ENCODE results near the gene RNU1-2.
A peak's percentile ranks its signal among the peaks of the same experiment; 100 is the strongest.
"Not testable (repeated sequence)": the region's sequence is repeated elsewhere in the genome, so short reads cannot be mapped to it uniquely, and the experiment has no call there.

RNU1-2 gene

DNA sequence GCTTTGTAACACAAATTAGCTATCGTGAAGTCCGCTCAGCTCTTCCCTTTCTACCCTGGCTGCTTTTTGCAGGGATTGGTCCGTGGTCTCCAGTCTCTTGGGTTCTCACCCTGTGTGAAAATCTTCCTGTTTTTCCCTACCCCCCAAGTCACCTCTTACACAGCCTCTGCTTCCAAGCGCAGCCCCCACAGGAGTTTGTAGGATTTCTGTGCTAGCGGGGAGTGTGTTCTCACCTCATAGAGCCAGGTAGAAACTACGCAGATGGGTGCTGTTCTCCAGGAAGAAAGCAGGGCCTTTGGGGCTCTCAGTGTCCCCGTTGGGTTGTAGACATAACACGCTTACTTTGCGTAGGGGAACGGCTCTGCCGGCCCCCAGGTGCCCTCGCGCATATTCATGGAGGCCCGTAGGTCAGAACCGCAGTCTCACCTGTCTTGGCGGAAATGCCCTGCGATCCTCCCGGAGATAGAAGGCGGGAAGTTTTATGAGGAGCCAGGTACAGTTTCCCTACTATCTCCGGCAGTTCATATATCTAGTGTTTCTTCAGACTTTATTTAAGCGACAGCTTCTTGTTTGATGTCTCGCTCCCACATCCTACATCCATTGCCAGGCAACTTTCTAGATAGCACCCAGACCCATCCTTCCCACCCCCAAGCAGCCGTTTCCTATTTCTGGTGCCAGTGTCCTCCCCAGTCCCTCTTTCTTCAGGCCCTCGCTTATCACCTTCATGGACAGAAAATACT is 706 bp downstream of the RNU1-2 start:
- not testable (repeated sequence) for H3K79me2 ChIP-seq (ENCODE audit: low read length); H4K20me1 ChIP-seq (ENCODE audit: insufficient read depth, low read length); H3K4me1 ChIP-seq (ENCODE audit: low read length); H3K9me3 ChIP-seq (replicated peaks; ENCODE audit: insufficient read depth, low read length); H3K36me3 ChIP-seq (replicated peaks; ENCODE audit: insufficient read depth, low read length); H3K27me3 ChIP-seq (replicated peaks; ENCODE audit: insufficient read depth, low read length); H3K9me2 ChIP-seq (replicated peaks; ENCODE audit: insufficient read depth, low read length); H2AFZ ChIP-seq (ENCODE audit: low read length)
- peaks cover 20% of the 10 kb centered on the region for H3F3A ChIP-seq (ENCODE audit: insufficient read depth, low read length)
- H3K27ac ChIP-seq (ENCODE audit: low read length) = peak overlapping the region; percentile 79; the same call in 1 of the 2 replicates
- H3K4me2 ChIP-seq (ENCODE audit: low read depth, low read length) = peak overlapping the region; percentile 77
- H3K4me3 ChIP-seq (ENCODE audit: low read length) = peak overlapping the region; percentile 23; the same call in 1 of the 2 replicates
- DNase-seq = peak; percentile 96
- H3K9ac ChIP-seq (ENCODE audit: low read length) = peak overlapping the region; percentile 53; the same call in 1 of the 2 replicates

DNA sequence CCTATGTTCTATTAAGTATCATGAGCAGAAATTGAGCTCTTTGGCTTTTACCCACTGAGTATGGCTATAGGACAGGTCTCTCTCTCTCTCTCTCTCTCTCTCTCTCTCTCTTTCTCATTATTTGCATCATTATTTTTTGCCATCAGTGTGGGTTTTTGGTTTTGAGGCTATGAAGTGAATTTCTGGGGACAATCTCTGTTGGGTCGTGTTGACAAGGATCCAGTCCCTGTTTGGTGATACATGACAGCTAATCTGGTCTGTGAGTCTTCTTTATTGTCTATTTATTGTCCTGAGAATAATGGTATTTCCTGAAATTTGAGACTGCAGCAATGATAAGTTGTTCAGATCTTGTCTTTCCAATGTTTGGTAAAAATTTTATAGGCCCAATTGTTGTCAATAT is 1.9 kb downstream of the RNU1-2 start:
- not testable (repeated sequence) for H3K79me2 ChIP-seq (ENCODE audit: low read length); H3K4me3 ChIP-seq (ENCODE audit: low read length); H4K20me1 ChIP-seq (ENCODE audit: insufficient read depth, low read length); H3K27ac ChIP-seq (ENCODE audit: low read length); H2AFZ ChIP-seq (ENCODE audit: low read length); H3K9ac ChIP-seq (ENCODE audit: low read length); DNase-seq; H3K27me3 ChIP-seq (replicated peaks; ENCODE audit: insufficient read depth, low read length); H3K9me2 ChIP-seq (replicated peaks; ENCODE audit: insufficient read depth, low read length); H3K4me2 ChIP-seq (ENCODE audit: low read depth, low read length); H3K9me3 ChIP-seq (replicated peaks; ENCODE audit: insufficient read depth, low read length); H3K36me3 ChIP-seq (replicated peaks; ENCODE audit: insufficient read depth, low read length)
- peaks cover 20% of the 10 kb centered on the region for H3F3A ChIP-seq (ENCODE audit: insufficient read depth, low read length)
- peaks cover 14% of the 10 kb centered on the region for H3K4me1 ChIP-seq (ENCODE audit: low read length)

- Histone ChIP-seq H3K4me1 (ENCODE audit: low read length) (peaks cover 18% of the 10 kb centered on the region), H3F3A (ENCODE audit: insufficient read depth, low read length) (peaks cover 25% of the 10 kb centered on the region)
- H3K9ac ChIP-seq (ENCODE audit: low read length); H3K4me3 ChIP-seq (ENCODE audit: low read length); H3K36me3 ChIP-seq (replicated peaks; ENCODE audit: insufficient read depth, low read length); H3K27ac ChIP-seq (ENCODE audit: low read length); H3K4me2 ChIP-seq (ENCODE audit: low read depth, low read length); H3K9me2 ChIP-seq (replicated peaks; ENCODE audit: insufficient read depth, low read length); H3K27me3 ChIP-seq (replicated peaks; ENCODE audit: insufficient read depth, low read length); H2AFZ ChIP-seq (ENCODE audit: low read length); H3K79me2 ChIP-seq (ENCODE audit: low read length); H3K9me3 ChIP-seq (replicated peaks; ENCODE audit: insufficient read depth, low read length); DNase-seq; H4K20me1 ChIP-seq (ENCODE audit: insufficient read depth, low read length): not testable (repeated sequence)
Observed at GRCh38 chr1:16898298-16898697, 2.5 kb downstream of the RNU1-2 start.

- H3K9me2 ChIP-seq (replicated peaks; ENCODE audit: insufficient read depth, low read length); H3K4me2 ChIP-seq (ENCODE audit: low read depth, low read length); H3K79me2 ChIP-seq (ENCODE audit: low read length); H3K4me3 ChIP-seq (ENCODE audit: low read length); H2AFZ ChIP-seq (ENCODE audit: low read length); H3K36me3 ChIP-seq (replicated peaks; ENCODE audit: insufficient read depth, low read length); H4K20me1 ChIP-seq (ENCODE audit: insufficient read depth, low read length); DNase-seq; H3K27me3 ChIP-seq (replicated peaks; ENCODE audit: insufficient read depth, low read length); H3K9me3 ChIP-seq (replicated peaks; ENCODE audit: insufficient read depth, low read length); H3K9ac ChIP-seq (ENCODE audit: low read length); H3K27ac ChIP-seq (ENCODE audit: low read length): not testable (repeated sequence)
- Histone ChIP-seq H3F3A (ENCODE audit: insufficient read depth, low read length) (peaks cover 30% of the 10 kb centered on the region), H3K4me1 (ENCODE audit: low read length) (peaks cover 23% of the 10 kb centered on the region)
Observed at GRCh38 chr1:16899020-16899419, 3.2 kb downstream of the RNU1-2 start.

- Histone ChIP-seq H3K4me2 (ENCODE audit: low read depth, low read length) (peak overlapping the region; percentile 38; the same call in 1 of the 2 replicates), H3K4me1 (ENCODE audit: low read length) (peaks cover 27% of the 10 kb centered on the region), H3K27me3 (replicated peaks; ENCODE audit: insufficient read depth, low read length) (no peaks in the 10 kb centered on the region), H3F3A (ENCODE audit: insufficient read depth, low read length) (peaks cover 42% of the 10 kb centered on the region), H3K27ac (ENCODE audit: low read length) (peak overlapping the region; percentile 23; the same call in 1 of the 2 replicates), H2AFZ (ENCODE audit: low read length) (no peak overlapping the region), H3K4me3 (ENCODE audit: low read length) (no peak overlapping the region), H4K20me1 (ENCODE audit: insufficient read depth, low read length) (no peaks in the 10 kb centered on the region), H3K9me2 (replicated peaks; ENCODE audit: insufficient read depth, low read length) (no peaks in the 10 kb centered on the region), H3K36me3 (replicated peaks; ENCODE audit: insufficient read depth, low read length) (no peaks in the 10 kb centered on the region), H3K9ac (ENCODE audit: low read length) (peak overlapping the region; percentile 21; the same call in 1 of the 2 replicates), H3K9me3 (replicated peaks; ENCODE audit: insufficient read depth, low read length) (no peaks in the 10 kb centered on the region), H3K79me2 (ENCODE audit: low read length) (no peaks in the 10 kb centered on the region)
- TF ChIP-seq EZH2 (optimal IDR thresholded peaks at IDR 0.05; ENCODE audit: low read depth, low read length) (no peak), EZH2phosphoT487 (IDR thresholded peaks at IDR 0.05; ENCODE audit: low read length) (no peak)
- TF ChIP-seq, protein P1, sequence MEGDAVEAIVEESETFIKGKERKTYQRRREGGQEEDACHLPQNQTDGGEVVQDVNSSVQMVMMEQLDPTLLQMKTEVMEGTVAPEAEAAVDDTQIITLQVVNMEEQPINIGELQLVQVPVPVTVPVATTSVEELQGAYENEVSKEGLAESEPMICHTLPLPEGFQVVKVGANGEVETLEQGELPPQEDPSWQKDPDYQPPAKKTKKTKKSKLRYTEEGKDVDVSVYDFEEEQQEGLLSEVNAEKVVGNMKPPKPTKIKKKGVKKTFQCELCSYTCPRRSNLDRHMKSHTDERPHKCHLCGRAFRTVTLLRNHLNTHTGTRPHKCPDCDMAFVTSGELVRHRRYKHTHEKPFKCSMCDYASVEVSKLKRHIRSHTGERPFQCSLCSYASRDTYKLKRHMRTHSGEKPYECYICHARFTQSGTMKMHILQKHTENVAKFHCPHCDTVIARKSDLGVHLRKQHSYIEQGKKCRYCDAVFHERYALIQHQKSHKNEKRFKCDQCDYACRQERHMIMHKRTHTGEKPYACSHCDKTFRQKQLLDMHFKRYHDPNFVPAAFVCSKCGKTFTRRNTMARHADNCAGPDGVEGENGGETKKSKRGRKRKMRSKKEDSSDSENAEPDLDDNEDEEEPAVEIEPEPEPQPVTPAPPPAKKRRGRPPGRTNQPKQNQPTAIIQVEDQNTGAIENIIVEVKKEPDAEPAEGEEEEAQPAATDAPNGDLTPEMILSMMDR (IDR thresholded peaks at IDR 0.05; ENCODE audit: low read length) = peak; percentile 44
- no peak for DNase-seq
Observed at GRCh38 chr1:16900751-16901150, 5.0 kb downstream of the RNU1-2 start.

GRCh38 chr1:16901371-16901770 is 5.6 kb downstream of the RNU1-2 start:
- not testable (repeated sequence) for H4K20me1 ChIP-seq (ENCODE audit: insufficient read depth, low read length); H2AFZ ChIP-seq (ENCODE audit: low read length); H3K4me3 ChIP-seq (ENCODE audit: low read length)

More at GRCh38 chr1:16901371-16901770, 5.6 kb downstream of the RNU1-2 start:
- not testable (repeated sequence) for H3K36me3 ChIP-seq (replicated peaks; ENCODE audit: insufficient read depth, low read length); H3K79me2 ChIP-seq (ENCODE audit: low read length); H3K9me2 ChIP-seq (replicated peaks; ENCODE audit: insufficient read depth, low read length); H3K9me3 ChIP-seq (replicated peaks; ENCODE audit: insufficient read depth, low read length); DNase-seq; H3K27me3 ChIP-seq (replicated peaks; ENCODE audit: insufficient read depth, low read length)
- Histone ChIP-seq H3K9ac (ENCODE audit: low read length) (peak overlapping the region; percentile 21; the same call in 1 of the 2 replicates), H3K27ac (ENCODE audit: low read length) (peak overlapping the region; percentile 23; the same call in 1 of the 2 replicates), H3K4me1 (ENCODE audit: low read length) (peaks cover 33% of the 10 kb centered on the region), H3K4me2 (ENCODE audit: low read depth, low read length) (peak overlapping the region; percentile 38; the same call in 1 of the 2 replicates), H3F3A (ENCODE audit: insufficient read depth, low read length) (peaks cover 47% of the 10 kb centered on the region)
